T-helper 1 cell (primary cell): ENCODE measurements around the gene TINAGL1.

ENCODE experiments used
- DNase-seq, 5 donors: peaks; one replicate each; pipeline ENCODE4 v3.0.0-alpha.2; 2012 to 2020
- total RNA-seq, 4 donors: gene quantifications; one replicate each; lab custom pipeline; 2026; lab: John Stamatoyannopoulos, UW

TINAGL1 gene
- 0 reads per million in 4 donors for total RNA-seq

GRCh38 chr1:31576201-31576669 lies at the start of gene TINAGL1:
TSS of gene TINAGL1 (plus strand) at chr1:31576515. CDS start at chr1:31577149, 634 bp downstream.
- DNase-seq: no peak

GRCh38 chr1:31529999-31530684 lies 46.2 kb upstream of the TINAGL1 start:
- no peak for DNase-seq

- DNase-seq: no peak
These were observed 44.9 kb upstream of the TINAGL1 start for GRCh38 chr1:31531177-31531999.

GRCh38 chr1:31532173-31532572 lies 44.1 kb upstream of the TINAGL1 start:
- no peak for DNase-seq

- DNase-seq: no peak
These were observed 40.8 kb upstream of the TINAGL1 start for GRCh38 chr1:31535561-31535960.

GRCh38 chr1:31539329-31539728 lies 37.0 kb upstream of the TINAGL1 start:
- no peak for DNase-seq

- DNase-seq: no peak
These were observed 35.1 kb upstream of the TINAGL1 start for GRCh38 chr1:31541194-31541593.

- no peak for DNase-seq
These were observed 30.3 kb upstream of the TINAGL1 start for GRCh38 chr1:31545927-31546540.

- DNase-seq: no peak
These were observed 27.8 kb upstream of the TINAGL1 start for GRCh38 chr1:31548534-31548906.

GRCh38 chr1:31548907-31549808 lies 27.2 kb upstream of the TINAGL1 start:
- DNase-seq: peak; percentile 52 to 80 (median 75)

GRCh38 chr1:31549809-31550620 lies 26.3 kb upstream of the TINAGL1 start:
- no peak for DNase-seq

GRCh38 chr1:31551208-31551607 lies 25.1 kb upstream of the TINAGL1 start:
- DNase-seq: no peak

- DNase-seq: no peak
These were observed 23.8 kb upstream of the TINAGL1 start for GRCh38 chr1:31552489-31552888.

GRCh38 chr1:31556481-31557006 lies 19.8 kb upstream of the TINAGL1 start:
- no peak for DNase-seq

GRCh38 chr1:31559715-31560114 lies 16.6 kb upstream of the TINAGL1 start:
- no peak for DNase-seq

GRCh38 chr1:31560394-31560793 lies 15.9 kb upstream of the TINAGL1 start:
- no peak for DNase-seq

- DNase-seq: no peak
These were observed 13.5 kb upstream of the TINAGL1 start for GRCh38 chr1:31562707-31563360.

GRCh38 chr1:31564606-31564989 lies 11.7 kb upstream of the TINAGL1 start:
- DNase-seq: no peak

GRCh38 chr1:31567956-31568570 lies 8.3 kb upstream of the TINAGL1 start:
- DNase-seq: no peak

GRCh38 chr1:31568895-31569595 lies 7.3 kb upstream of the TINAGL1 start:
- DNase-seq: no peak
